ENCODE measurements around the gene GPR32.
"Not testable (repeated sequence)": the region's sequence is repeated elsewhere in the genome, so short reads cannot be mapped to it uniquely, and the experiment has no call there.

GRCh38 chr19:50772912-50773311 lies 2.6 kb downstream of the GPR32 start:
- not testable (repeated sequence) for TF ChIP-seq CTCF (IDR thresholded peaks at IDR 0.05); TP53 (CRISPR knock-in tag; IDR thresholded peaks at IDR 0.05); ETV6 (CRISPR knock-in tag; IDR thresholded peaks at IDR 0.05); ZSCAN18 (CRISPR knock-in tag; IDR thresholded peaks at IDR 0.05); JUN (CRISPR knock-in tag; IDR thresholded peaks at IDR 0.05); CBFB (CRISPR knock-in tag; IDR thresholded peaks at IDR 0.05; ENCODE audit: low read depth); CREB1 (CRISPR knock-in tag; IDR thresholded peaks at IDR 0.05); NR2C2 (CRISPR knock-in tag; IDR thresholded peaks at IDR 0.05); ATF1 (CRISPR knock-in tag; IDR thresholded peaks at IDR 0.05)
- TF ChIP-seq, protein P1, sequence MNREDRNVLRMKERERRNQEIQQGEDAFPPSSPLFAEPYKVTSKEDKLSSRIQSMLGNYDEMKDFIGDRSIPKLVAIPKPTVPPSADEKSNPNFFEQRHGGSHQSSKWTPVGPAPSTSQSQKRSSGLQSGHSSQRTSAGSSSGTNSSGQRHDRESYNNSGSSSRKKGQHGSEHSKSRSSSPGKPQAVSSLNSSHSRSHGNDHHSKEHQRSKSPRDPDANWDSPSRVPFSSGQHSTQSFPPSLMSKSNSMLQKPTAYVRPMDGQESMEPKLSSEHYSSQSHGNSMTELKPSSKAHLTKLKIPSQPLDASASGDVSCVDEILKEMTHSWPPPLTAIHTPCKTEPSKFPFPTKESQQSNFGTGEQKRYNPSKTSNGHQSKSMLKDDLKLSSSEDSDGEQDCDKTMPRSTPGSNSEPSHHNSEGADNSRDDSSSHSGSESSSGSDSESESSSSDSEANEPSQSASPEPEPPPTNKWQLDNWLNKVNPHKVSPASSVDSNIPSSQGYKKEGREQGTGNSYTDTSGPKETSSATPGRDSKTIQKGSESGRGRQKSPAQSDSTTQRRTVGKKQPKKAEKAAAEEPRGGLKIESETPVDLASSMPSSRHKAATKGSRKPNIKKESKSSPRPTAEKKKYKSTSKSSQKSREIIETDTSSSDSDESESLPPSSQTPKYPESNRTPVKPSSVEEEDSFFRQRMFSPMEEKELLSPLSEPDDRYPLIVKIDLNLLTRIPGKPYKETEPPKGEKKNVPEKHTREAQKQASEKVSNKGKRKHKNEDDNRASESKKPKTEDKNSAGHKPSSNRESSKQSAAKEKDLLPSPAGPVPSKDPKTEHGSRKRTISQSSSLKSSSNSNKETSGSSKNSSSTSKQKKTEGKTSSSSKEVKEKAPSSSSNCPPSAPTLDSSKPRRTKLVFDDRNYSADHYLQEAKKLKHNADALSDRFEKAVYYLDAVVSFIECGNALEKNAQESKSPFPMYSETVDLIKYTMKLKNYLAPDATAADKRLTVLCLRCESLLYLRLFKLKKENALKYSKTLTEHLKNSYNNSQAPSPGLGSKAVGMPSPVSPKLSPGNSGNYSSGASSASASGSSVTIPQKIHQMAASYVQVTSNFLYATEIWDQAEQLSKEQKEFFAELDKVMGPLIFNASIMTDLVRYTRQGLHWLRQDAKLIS (CRISPR knock-in tag; IDR thresholded peaks at IDR 0.05; ENCODE audit: borderline replicate concordance): not testable (repeated sequence)
- TF ChIP-seq, protein P2, sequence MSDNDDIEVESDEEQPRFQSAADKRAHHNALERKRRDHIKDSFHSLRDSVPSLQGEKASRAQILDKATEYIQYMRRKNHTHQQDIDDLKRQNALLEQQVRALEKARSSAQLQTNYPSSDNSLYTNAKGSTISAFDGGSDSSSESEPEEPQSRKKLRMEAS (CRISPR knock-in tag; IDR thresholded peaks at IDR 0.05): not testable (repeated sequence)
- TF ChIP-seq, protein P3, sequence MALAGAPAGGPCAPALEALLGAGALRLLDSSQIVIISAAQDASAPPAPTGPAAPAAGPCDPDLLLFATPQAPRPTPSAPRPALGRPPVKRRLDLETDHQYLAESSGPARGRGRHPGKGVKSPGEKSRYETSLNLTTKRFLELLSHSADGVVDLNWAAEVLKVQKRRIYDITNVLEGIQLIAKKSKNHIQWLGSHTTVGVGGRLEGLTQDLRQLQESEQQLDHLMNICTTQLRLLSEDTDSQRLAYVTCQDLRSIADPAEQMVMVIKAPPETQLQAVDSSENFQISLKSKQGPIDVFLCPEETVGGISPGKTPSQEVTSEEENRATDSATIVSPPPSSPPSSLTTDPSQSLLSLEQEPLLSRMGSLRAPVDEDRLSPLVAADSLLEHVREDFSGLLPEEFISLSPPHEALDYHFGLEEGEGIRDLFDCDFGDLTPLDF (CRISPR knock-in tag; IDR thresholded peaks at IDR 0.05): not testable (repeated sequence)
- TF ChIP-seq, protein P4, sequence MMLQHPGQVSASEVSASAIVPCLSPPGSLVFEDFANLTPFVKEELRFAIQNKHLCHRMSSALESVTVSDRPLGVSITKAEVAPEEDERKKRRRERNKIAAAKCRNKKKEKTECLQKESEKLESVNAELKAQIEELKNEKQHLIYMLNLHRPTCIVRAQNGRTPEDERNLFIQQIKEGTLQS (CRISPR knock-in tag; conservative IDR thresholded peaks at IDR 0.05): not testable (repeated sequence)
